Activated CD8-positive, alpha-beta memory T cell treated with anti-CD3 and anti-CD28 coated beads, Interleukin-2, amount 50 U/mL, for 4 hours (primary cell): ENCODE measurements around the gene RBM15B.

Experiments
- DNase-seq: peaks from one replicate; pipeline ENCODE4 v3.0.0-alpha.2; 2020

The RBM15B gene

GRCh38 chr3:51393564-51393963 is 2.5 kb downstream of the RBM15B start:
- no peak for DNase-seq

GRCh38 chr3:51394541-51394940 is 3.5 kb downstream of the RBM15B start:
- DNase-seq, result no peak

- DNase-seq, result no peak
These were observed 4.6 kb downstream of the RBM15B start for GRCh38 chr3:51395493-51396213.

GRCh38 chr3:51396401-51396800 is 5.3 kb downstream of the RBM15B start:
- DNase-seq, result no peak

GRCh38 chr3:51397392-51397791 is 6.3 kb downstream of the RBM15B start:
- DNase-seq, result no peak

GRCh38 chr3:51398595-51399310 is 7.7 kb downstream of the RBM15B start:
- no peak for DNase-seq

GRCh38 chr3:51400166-51400565 is 9.1 kb downstream of the RBM15B start:
- no peak for DNase-seq

- DNase-seq, result no peak
These were observed 10.7 kb downstream of the RBM15B start for GRCh38 chr3:51401735-51402134.

- DNase-seq, result no peak
These were observed 12.6 kb downstream of the RBM15B start for GRCh38 chr3:51403675-51404074.

GRCh38 chr3:51408021-51408420 is 16.9 kb downstream of the RBM15B start:
- DNase-seq, result no peak

- DNase-seq, result no peak
These were observed 17.7 kb downstream of the RBM15B start for GRCh38 chr3:51408813-51409212.

- DNase-seq, result no peak
These were observed 31.1 kb downstream of the RBM15B start for GRCh38 chr3:51422211-51422610.

- DNase-seq, result no peak
These were observed 35.8 kb downstream of the RBM15B start for GRCh38 chr3:51426921-51427320.

GRCh38 chr3:51429138-51429537 is 38.1 kb downstream of the RBM15B start:
- no peak for DNase-seq

- no peak for DNase-seq
These were observed 43.0 kb downstream of the RBM15B start for GRCh38 chr3:51434110-51434509.

- DNase-seq, result peak; percentile 31
These were observed 43.8 kb downstream of the RBM15B start for GRCh38 chr3:51434746-51435327.

GRCh38 chr3:51436998-51437639 is 46.0 kb downstream of the RBM15B start:
- no peak for DNase-seq

GRCh38 chr3:51441282-51442030 is 50.4 kb downstream of the RBM15B start:
- DNase-seq, result no peak

- DNase-seq, result no peak
These were observed 54.6 kb downstream of the RBM15B start for GRCh38 chr3:51445544-51446280.
